ENCODE data around the gene TEDC1.

GRCh38 chr14:105455766-105456660 is 35.0 kb upstream of the TEDC1 start:
- TF ChIP-seq CTCF (IDR thresholded peaks at IDR 0.05) (no peak), POLR2A (IDR thresholded peaks at IDR 0.05) (no peak)

Measured in testis (tissue), 2 donors.